GM21737 (cell line): ENCODE measurements around the gene TMEM117.
"Not testable (repeated sequence)": the region's sequence is repeated elsewhere in the genome, so short reads cannot be mapped to it uniquely, and the experiment has no call there.

ENCODE experiments used
- ATAC-seq: cut with Tn5 transposase; IDR thresholded peaks from one replicate; pipeline ENCODE4 v1.9.1; 2021; ENCODE audit warnings: mild to moderate bottlenecking, moderate library complexity; ENCODE audit not compliant: unreplicated experiment

The TMEM117 gene

DNA sequence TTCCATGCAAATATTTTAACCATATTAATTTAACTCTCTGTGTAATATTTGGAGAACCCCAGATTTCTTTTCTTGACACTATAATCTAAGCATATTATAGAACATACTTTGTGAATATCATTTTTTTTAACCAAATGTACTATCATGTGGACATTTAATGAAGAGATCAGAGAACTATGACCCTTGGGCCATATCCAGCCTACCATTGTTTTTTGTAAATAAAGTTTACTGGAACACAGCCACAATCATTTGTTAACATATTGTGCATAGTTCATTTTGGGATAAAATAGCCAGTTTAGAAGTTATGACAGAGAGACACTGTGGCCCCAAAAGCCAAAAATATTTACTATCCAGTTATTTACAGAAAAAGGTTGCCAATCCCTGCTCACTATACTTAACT is 338.2 kb downstream of the TMEM117 start:
- no peak for ATAC-seq

DNA sequence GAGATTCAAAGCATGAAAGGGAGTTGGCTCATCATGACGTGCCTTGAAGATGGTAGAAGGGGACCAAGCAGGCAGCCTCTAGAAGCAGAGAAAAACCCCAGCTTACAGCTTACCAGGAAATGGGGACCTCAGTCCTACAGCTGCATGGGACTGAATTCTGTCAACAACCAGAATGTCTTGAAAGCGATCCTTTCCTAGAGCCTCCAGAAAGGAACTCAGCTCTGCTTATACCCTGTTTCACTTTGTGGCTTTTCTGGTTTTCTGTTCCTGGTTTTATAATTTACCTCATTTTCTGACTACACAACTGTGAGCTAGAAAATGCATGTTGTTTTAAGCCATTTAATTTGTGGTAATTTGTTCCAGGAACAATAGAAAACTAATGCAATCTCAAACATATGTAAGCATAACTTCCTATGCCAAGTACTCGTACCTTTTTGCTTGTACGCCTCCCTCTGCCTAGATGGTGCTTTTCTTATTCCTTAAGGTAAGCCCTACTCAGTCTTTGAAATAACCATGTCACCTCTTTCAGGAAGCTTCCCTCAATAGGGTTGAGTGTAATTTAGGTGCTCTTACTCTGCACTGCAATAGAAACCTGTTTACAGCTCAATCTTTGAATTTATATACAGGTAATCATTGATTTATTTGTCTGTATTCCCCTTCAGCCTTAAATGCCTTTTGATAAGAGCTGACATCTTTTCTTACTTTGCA is 348.8 kb downstream of the TMEM117 start:
- peak; percentile 91 for ATAC-seq

DNA sequence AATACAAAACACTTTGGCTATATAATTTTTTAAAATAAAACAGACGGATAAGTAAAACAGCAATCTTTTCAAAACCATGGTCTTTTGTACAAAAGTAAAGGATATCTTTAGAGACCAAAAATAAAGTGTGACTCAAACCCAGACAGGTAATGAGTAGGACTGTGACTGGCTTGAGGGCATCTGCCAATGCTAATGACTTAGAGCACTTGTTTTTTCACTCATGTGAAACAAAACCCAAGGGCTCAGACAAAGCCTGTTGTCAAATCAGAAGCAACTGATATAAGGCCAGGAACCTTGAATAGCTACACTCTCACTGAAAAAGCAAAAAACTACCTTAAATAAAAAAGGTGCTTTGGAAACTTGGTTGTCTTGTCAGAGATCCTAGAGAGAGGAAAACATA is 357.4 kb downstream of the TMEM117 start:
- ATAC-seq = peak; percentile 94

DNA sequence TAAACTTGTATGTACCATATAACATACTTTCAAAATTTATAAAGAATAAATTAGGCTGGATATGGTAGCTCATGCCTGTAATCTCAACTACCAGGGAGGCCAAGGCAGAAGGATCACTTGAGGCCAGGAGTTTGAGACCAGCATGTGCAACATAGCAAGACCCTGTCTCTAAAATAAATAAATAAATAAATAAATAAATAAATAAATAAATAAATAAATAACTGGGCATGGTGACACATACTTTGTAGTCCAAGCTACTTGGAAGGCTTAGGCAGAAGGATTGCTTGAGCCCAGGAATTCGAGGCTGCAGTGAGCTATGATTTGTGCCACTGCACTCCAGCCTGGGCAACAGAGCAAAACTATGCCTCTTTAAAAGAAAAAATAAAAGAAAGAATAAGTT is 359.8 kb downstream of the TMEM117 start:
- ATAC-seq = not testable (repeated sequence)

DNA sequence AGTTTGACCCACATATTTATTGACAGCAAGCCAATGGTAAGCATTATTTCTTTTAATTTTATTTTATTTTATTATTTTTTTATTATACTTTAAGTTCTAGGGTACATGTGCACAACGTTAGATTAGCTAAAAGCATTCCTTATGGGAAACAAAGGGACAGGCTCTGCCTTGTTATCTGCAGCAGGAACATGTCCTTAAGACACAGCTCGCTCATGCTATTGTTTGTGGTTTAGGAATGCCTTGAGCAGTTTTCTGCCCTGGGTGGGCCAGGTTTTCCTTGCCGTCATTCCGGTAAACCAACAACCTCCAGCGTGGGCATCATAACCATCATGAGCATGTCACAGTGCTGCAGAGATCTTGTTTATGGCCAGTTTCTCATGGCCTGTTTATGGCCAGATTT is 370.2 kb downstream of the TMEM117 start:
- no peak for ATAC-seq

DNA sequence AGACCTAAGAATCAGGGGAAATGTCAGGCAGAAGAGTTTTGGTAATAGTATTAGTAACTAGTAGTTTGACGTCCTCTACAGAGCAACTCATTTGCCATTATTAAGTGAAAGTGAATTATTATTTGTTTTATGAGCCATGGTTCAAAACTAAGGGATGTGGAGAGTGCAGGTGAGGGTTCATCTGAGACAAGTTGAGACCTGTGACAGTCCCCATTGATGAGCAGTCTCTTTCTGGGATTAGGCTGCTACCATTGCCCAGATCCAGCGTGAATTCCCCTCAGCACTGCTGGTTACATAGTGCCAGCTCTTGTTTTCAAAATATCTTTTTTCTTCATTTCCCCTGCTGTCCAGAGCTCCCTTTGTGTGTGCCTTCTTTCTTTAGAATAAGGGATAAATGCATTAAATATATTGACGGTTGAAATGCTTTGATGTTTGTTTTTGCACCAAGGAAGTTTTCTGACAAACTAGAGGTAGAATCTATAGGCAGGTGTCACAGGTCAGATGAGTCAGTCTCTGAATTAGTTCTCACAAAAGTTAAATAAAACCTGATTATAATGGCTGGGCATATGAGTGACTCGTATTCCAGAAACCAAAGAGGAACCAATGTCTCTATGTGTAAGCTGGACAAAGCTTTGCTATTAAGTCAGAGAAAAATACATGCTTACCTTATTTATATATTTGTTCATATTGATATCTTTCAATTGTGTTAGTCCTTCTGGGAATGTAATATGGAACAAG is 381.4 kb downstream of the TMEM117 start:
- no peak for ATAC-seq

DNA sequence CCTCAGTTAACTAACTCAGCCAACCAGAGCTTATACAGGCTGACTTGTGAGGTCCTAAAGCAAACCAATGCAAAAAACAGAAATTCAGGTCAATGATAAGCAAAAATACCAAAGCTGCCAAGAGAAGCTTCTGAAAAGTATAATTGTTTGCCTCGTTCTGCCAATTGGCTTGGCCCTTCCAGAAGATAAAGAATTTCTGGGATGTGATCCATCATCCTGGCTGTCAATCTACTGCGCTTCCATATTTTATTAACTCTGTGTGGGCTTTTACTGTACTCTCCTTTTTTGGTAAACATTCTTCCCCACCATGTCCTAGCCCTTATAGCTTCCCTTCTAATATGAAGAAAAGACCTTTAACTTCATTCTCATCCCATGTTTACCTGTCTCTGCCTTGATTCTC is 387.9 kb downstream of the TMEM117 start:
- no peak for ATAC-seq

DNA sequence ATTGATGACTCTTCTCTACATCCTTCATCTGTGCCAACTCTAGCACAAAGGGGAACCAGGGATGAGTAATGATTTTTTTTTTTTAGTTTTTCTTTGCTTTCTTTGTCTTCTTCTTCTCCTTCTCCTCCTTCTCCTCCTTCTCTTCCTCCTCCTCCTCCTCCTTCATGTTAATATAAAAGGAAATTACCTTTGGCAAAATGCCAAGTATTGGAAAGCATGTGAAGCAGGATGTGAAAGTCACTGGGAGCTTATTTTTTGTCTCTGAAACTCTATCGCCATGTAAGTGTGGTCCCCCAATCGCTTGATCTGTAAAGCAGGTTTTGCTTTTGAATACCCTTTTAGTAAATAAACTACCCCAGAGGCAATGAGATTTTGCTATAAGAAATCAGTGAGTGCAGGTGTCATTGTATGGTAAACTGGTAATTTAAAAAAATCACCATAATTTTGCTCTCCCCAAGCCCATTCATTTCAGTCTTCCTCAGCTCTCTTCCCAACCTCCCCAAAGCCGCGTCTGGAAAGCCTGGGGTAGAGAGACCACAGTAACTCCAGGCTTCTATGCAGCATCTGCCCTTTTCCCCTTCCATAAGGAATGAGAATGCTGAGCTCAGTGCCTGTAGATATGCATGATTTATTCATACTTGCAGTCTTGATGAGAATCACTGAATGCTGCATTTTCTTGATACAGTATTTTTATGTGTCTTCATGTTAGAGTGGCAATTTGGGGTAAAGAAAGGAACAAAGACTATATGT is 388.7 kb downstream of the TMEM117 start:
- ATAC-seq = no peak

DNA sequence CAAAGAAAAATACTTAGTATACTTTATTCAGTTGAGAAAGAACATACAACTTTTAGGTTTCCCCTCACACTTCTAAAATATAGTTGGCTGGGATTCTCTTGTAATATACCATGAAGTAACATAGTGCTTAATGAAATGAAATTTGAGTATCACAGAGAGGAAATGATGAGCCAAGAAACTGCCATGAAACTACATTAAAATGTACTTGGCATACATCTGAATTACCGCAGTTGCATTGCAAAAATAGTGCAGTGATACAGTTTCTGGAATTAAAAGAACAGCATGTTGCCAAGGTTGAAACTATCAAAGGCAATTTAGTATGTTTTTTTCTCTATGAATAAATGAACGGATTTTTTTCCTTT is 389.2 kb downstream of the TMEM117 start:
- ATAC-seq = no peak

DNA sequence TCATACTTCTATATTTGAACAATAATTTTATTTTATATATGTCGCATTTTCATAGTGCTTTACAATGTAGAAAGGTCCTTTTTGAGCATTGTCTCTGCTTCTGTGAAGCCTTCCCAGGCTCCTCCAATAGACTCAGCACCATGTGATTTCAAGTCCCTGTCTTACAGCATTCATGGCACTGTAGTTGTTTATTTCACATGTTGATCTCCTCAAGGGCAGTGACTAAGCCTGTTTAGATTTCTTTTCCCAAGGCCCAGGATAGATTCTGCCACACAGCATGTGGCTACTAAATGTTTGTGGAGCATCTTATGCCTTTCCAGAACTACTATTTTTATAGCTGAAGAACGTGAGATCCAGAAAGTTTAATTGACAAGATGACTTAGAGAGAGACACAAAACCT is 391.7 kb downstream of the TMEM117 start:
- no peak for ATAC-seq

DNA sequence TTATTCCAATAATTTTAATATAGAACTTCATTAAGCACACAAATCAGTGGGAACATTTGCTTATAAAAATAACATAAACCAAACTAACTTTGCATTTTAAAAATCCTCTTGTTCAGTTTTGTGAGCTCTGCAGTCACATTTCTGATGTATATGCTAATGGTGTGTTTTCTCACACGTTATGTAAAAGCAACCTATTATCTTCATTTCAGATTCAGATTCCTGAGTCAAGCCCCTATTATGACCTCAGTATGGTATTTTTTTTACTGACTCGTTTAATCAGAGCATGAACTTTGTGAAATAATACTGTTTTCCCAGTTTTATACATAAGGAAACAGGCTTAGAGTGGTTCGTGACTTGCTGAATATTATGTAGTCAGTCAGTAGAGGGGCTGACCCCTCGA is 394.0 kb downstream of the TMEM117 start:
- no peak for ATAC-seq

DNA sequence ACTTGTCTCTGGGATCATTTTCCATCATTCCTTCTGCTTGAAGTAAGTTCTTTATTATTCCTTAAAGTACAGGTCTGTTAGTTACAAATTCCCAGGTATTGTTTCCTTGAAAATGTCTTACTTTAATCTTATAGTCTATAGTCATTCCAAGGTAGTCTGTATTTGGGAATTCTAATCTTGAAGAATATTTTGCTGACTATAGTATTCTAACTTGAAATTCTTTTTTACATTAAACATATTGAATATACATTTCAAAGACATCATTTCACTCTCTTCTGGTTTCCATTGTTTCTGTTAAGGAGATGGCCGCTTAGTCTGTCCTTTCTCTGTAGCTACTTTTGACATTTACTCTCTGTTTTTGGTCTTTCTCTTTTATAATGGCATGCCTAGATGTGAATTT is 399.8 kb downstream of the TMEM117 start:
- no peak for ATAC-seq

DNA sequence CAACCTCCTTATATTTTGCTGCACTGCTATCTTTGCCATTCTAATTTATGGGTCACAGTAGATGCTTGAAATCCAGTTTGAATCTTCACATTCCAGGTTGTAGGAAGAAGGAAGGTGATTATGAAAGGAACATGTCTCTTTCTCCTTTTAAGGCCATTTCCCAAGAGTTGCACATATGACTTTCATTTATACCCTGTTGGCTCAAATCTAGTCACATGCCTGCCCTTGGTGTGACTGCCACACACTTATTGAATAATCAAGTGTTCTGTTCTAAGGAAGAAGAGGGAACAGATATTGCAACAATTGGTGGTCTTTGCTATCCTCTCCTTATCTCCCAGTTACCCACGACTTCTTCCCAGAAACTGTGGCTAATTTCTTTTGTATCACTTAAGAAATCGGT is 404.3 kb downstream of the TMEM117 start:
- no peak for ATAC-seq

DNA sequence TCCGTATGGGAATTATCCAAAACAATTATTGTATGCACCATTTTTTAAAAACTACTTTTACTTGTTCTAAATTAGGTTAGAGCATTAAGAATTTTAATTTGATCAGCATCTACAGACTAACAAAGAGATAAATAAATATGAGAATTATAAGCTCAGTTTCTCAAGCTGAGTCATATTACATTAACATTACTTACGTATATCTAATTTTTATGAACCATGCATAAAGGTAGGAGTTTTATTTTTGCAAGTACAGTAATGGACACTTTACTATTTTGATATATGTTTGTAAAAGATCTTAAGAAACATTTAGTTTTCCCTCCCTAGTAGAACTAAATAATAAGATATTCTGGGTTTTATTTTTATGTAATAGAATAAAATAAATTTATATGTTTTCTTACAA is 410.1 kb downstream of the TMEM117 start:
- ATAC-seq = no peak

DNA sequence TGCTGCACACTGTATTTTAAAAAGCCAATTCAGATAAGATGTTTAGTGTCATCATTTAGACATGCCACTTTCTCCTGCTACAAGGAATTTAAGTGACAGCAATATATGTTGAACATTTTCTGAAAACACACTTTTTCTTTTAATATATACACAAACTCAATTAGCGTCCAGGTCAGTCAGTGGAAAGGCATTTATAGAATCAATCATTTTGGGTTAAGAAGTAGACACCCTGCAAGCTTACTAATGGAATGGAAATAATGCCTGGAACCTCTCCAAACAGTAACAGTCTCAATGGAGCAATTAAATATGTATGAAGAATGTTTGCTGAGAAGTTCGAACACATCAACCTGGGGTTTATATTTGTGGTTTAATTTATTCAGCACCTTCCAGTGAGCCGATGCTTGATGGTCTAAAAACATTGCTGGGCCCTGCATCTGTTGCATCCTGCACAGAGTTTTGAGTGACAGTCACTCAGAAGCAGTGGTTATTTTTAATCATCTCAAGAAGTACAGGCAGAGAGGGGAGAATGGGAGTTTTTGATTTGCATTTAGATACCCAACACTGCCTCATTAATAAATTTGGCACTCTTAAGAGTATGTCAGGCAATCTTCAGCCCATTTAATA is 410.7 kb downstream of the TMEM117 start:
- ATAC-seq = no peak

DNA sequence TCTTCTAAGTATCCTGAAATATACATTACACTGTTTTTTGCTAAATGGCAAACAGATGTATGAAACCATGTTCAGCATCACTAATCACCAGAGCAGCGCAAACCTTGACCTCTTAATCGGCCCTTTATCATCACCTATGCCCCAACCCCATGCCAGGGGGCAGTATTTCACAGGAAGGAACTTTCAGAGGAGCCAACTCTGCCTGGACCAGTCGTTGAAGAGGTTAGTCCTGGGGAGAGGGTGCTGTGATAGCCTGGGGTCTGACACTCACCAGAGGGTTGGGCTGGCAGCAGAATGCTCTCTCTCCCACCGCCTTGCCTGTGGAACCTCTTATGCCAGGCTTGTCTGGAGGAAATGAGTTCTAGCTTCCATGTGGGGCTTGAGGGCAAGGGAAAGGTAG is 411.7 kb downstream of the TMEM117 start:
- ATAC-seq = no peak

DNA sequence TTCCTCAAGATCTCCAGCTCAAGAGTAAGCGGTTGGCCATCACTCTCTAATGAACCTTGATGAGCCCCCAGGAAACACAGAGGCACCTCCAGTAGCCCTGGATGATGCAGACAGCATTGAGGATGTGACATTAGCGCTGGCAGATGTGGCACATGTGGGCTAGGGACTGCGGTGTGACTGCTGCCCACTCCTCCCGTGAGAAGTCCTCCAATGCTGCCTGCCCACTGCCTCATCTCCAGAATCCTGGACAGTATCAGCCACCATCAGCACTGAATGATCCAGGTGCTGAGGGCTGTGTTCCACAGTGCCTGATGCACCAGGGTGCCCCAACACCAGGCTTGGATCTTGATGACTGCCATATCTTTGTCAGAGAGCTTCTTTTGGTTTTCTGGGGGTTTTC is 412.6 kb downstream of the TMEM117 start:
- ATAC-seq = no peak

DNA sequence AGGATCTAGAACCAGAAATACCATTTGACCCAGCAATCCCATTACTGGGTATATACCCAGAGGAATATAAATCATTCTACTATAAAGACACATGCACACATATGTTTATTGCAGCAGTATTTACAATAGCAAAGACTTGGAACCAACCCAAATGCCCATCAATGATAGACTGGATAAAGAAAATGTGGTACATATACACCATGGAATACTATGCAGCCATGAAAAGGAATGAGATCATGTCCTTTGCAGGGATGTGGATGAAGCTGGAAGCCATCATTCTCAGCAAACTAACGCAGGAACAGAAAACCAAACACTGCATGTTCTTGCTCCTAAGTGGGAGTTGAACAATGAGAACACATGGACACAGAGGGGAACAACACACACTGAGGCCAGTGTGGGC is 414.6 kb downstream of the TMEM117 start:
- ATAC-seq = not testable (repeated sequence)

DNA sequence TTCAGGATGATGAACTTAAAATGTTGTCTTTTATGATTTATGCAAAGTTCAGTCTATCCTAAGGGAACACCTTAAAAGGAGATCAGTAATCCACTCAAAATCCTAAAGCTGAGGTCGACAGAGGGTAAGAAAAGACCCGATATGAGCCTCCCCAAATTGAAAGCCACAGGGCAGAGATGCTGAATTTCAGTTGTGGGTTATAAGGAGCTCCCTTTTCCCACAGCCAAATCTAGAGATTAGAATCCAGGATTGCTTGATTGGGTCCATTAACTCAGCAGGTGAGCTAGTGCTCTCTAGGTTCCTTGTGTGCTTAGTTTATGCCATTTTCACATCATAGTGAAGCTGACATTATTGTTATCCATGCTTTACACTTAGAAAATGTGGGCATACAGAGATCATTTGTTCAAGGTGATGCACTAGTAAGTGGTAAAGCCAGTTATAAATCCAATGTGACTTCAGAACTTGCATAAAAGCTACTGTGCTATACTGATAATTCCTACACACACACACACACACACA is 417.5 kb downstream of the TMEM117 start:
- ATAC-seq = no peak

DNA sequence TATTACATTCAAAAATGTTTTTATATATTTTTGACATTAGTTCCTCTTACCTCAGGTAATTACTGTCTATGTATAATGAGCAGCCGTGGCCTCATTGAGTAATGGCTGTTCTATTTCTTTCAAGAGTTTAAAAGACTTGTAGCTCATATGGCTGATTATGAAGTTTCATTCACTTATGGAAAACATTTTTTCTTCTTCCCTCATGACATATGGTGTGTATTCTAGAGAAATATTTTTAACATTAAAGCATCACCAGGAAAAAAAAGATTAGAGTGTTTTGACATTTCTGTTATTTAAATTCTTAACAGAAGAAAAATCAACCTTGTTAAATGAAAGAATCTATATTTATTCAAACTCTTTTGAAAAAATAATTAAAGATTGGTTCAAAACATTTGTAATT is 422.4 kb downstream of the TMEM117 start:
- ATAC-seq = no peak

DNA sequence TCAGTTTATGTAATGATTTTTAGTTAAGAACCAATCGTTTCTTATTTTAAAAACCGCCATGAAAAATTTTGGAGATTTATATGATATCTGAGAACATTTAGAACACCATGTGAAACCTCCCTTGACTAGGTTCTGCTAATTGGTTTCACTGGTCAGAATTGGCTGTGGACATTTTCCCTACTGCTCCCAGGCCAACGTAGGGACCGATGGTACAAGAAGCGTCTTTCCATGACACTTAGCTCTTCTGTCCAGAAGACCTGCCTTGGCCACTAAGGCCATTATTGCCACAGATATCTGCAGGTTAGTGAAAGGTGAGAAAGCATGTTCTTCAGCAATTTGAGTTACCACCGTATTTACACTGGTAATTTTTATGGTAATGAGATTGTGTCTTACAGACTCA is 424.0 kb downstream of the TMEM117 start:
- no peak for ATAC-seq
